Measurements from ENCODE around the gene NOD2. TPM values are rescaled to one million over a fixed set of nuclear protein-coding genes. Genes with fewer than 3 reads are reported as not detected.

Gene NOD2
- total RNA-seq, 1 donor from 2014 or later = 8.3 TPM

DNA sequence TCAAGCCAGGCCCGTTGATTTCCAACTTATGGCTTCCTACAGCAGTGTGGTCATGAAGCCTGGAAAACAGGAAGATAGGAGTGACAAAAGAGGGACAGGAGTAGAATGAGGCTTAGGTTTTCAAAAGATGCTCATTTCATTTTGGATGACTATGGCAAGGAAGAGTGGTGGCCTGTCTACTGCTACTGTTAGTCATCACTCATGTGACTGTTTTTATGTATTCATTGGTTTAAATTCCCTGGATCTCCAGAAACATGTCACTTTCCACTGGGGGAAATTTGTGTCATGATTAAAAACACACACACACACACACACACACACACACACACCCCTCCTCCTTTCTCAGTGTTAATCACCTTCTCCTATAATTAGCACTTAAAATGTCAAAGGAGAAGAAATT, 47.3 kb downstream of the NOD2 start:
- Mint-ChIP-seq H3K9me3 (peaks cover under 1% of the 10 kb centered on the region), H3K27me3 (no peaks in the 10 kb centered on the region), H3K4me3 (peak overlapping the region; percentile 86), H3K4me1 (peaks cover 57% of the 10 kb centered on the region), H3K36me3 (ENCODE audit: low read depth) (peaks cover 48% of the 10 kb centered on the region), H3K27ac (peak overlapping the region; percentile 96)
- intact Hi-C loops (cut with micrococcal nuclease) = loop anchor here (1.0 to 5.0 kb wide), 5 partner anchors 32 to 588 kb away; partner anchors contain the start of gene TENT4B
- no peak for DNase-seq

DNA sequence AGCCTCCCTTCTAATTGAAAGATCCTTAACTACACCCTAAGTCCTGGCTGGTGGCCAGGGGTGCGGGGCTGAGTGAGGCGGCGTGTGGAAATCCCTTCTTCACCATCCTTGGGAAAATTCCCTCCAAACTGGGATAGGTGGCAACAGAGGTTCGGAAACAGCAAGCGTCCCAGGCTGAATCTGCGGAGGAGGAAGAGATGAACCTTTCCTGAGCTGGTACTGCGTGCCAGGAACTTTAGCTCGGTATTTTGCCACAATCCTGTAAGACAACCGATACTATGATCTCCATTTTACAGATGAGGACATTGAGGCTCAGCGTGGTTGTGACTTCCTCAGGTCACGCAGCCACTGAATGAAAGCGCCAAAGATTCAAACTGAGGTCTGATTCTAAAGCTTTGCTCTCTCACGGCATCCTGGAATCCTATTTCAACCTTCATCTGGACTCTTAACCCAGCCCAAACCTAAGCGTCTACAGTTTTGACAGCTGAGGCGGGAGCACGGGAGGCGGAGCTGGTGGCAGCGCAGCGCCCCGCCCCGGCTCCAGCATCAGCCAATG, 47.9 kb downstream of the NOD2 start:
- H3K4me1 Mint-ChIP-seq = peaks cover 57% of the 10 kb centered on the region
- intact Hi-C loops (cut with micrococcal nuclease) = loop anchor here (1.0 to 5.0 kb wide), 5 partner anchors 33 to 589 kb away; partner anchors contain the start of gene TENT4B

DNA sequence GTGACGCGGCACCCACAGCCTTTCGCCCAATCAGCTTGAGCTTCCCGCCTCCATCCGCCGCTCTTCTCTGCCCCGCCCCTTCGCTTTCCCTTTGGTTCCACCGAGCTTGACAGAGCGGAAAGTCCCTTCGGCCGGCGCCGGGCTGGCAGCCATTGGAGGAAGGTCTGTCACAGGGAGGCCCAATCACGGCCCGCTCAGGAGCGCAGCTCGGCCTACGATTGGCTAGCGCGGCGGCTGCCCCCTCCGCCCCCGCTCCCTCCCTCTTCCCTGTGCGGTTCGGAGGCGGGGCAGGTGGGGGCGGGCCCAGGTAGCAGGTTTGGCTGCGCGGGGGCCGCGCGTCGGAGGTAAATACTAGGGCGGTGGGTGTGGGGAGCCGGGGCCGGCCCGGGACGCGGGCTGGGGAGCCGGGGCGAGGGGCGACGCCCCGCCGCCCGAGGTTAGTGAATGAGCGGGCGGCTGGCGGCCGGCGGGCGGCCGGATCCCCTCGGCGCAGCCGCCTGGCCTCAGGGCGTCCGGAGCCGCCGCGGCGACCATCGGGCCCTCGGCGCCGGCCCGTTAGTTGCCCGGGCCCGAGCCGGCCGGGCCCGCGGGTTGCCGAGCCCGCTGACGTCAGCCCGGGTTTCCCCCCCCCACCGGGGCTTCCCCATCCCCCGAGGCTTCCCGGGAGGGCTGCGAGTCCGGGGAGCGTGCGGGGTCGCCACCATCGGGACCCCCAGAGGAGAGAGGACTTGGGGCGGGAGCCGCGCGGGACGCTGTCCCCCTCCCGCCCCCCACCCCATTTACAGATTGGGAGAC, 48.6 kb downstream of the NOD2 start, which contains the start of gene CYLD:
CYLD (plus strand) TSS at position 306 of the 795 bp plus-strand sequence. CDS start 7,613 bp downstream, outside the sequence.
- no peaks in the 10 kb centered on the region for H3K27me3 Mint-ChIP-seq
- intact Hi-C loops (cut with micrococcal nuclease) = loop anchor here (1.0 to 5.0 kb wide), 5 partner anchors 33 to 590 kb away; partner anchors contain the start of gene TENT4B
- peak within 1 kb of the TSS; percentile 95 for H3K4me3 Mint-ChIP-seq
- DNase-seq = peak; percentile 100
- H3K4me1 Mint-ChIP-seq = peaks cover 51% of the 10 kb centered on the region
- peak within 1 kb of the TSS; percentile 96 for H3K27ac Mint-ChIP-seq
- H3K36me3 Mint-ChIP-seq (ENCODE audit: low read depth) = peaks cover 48% of the 10 kb centered on the region
- no peaks in the 10 kb centered on the region for H3K9me3 Mint-ChIP-seq

More for the DNA sequence above, 47.9 kb downstream of the NOD2 start:
- Mint-ChIP-seq H3K27ac (peak overlapping the region; percentile 96), H3K36me3 (ENCODE audit: low read depth) (peaks cover 50% of the 10 kb centered on the region), H3K4me3 (peak overlapping the region; percentile 86), H3K9me3 (no peaks in the 10 kb centered on the region), H3K27me3 (no peaks in the 10 kb centered on the region)
- DNase-seq = no peak

DNA sequence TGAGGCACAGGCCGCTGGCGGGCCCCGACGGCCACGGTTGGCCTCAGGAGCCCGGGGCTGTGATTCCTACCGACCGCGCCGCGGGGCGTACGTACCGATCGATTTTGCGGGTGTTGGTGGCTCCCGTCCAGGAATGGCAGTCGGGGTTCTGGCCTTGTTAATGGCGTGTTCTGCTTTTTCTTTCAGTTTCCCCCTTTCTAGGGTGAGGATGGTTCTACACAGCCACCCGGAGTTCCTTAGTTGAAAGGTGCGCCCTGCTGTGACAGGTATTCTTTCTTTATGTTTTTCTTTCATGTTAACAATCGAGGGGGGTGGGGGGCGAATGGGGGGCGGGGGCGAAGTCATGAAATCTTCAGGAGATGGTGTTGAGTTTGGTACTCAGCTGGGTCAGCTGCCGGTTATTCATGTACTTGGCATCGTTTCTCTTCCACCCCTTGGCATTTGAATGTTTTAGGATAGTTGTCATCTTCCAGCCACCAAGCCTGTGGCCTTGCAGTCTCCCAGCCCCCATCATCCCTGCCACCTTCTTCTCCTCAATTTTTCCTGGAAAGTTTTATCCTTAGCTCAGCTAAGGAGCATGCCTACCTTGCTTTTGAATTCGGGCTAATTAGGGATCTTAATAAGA, 49.3 kb downstream of the NOD2 start:
- H3K9me3 Mint-ChIP-seq = no peaks in the 10 kb centered on the region

DNA sequence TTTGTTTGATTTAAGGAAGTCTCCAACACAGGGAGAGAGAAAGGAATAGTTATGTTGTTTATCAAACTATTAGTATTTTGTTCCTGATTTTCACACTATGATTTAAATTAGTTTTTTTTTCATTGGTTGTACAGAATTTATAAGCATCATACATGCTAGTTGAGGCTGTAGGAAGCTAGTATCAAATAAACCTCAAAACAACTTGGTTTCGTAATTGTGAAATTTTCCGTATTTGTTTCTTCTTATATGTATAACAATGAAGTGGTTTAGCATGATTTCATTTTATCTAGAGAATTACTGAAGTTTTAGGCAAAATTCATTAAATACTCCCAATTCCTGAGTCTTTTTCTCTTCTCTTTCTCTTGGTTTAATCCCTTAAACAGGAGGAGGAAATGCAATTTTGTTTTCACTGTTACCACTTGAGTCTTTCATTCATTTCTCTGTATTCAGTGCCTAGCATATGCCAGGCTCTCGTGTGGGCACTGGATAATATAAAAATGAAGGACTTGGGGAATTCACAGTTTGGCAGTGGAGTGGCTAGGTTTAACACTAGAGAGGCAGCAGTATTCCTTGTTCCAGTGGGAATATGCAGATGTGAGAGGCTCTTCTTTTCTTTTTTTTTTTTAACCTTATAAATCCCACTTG, 50.3 kb downstream of the NOD2 start:
- H3K36me3 Mint-ChIP-seq (ENCODE audit: low read depth) = peaks cover 43% of the 10 kb centered on the region
- H3K27me3 Mint-ChIP-seq = no peaks in the 10 kb centered on the region
- H3K4me3 Mint-ChIP-seq = peak overlapping the region; percentile 95
- peaks cover 52% of the 10 kb centered on the region for H3K4me1 Mint-ChIP-seq
- H3K27ac Mint-ChIP-seq = peak overlapping the region; percentile 79
- intact Hi-C loops (cut with micrococcal nuclease) = loop anchor here (5.0 kb wide), 2 partner anchors 466 to 591 kb away; partner anchors contain the start of gene TENT4B
- DNase-seq = no peak
- no peaks in the 10 kb centered on the region for H3K9me3 Mint-ChIP-seq

More for the DNA sequence above, 49.3 kb downstream of the NOD2 start:
- Mint-ChIP-seq H3K36me3 (ENCODE audit: low read depth) (peaks cover 47% of the 10 kb centered on the region), H3K4me1 (peaks cover 53% of the 10 kb centered on the region), H3K4me3 (peak overlapping the region; percentile 95), H3K27ac (peak overlapping the region; percentile 79), H3K27me3 (no peaks in the 10 kb centered on the region)
- DNase-seq = peak; percentile 87
- intact Hi-C loops (cut with micrococcal nuclease) = loop anchor here (5.0 kb wide), 2 partner anchors 465 to 590 kb away; partner anchors contain the start of gene TENT4B

DNA sequence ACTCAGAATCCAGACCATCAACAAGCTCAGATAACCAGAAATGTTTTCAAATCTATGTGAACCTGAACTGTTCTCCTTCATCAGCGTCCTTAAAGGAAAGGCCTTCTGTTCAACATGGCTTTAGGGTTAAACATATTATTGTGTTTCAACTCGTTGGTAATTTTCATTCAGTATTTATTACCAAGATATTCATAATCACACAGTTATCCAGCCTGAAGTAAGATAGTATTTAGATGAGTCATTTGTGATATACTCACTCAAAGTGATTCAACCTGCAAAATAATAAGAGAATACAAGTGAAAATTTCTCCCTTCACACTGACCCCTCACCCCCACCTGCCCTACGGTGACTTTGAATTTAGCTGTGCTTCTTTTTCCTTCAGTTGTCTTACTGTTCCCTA, 51.5 kb downstream of the NOD2 start:
- intact Hi-C loops (cut with micrococcal nuclease) = loop anchor here (1.0 to 5.0 kb wide), 5 partner anchors 61 to 593 kb away; partner anchors contain the start of genes BRD7 and TENT4B
- H3K27me3 Mint-ChIP-seq = no peaks in the 10 kb centered on the region
- peaks cover 43% of the 10 kb centered on the region for H3K36me3 Mint-ChIP-seq (ENCODE audit: low read depth)

DNA sequence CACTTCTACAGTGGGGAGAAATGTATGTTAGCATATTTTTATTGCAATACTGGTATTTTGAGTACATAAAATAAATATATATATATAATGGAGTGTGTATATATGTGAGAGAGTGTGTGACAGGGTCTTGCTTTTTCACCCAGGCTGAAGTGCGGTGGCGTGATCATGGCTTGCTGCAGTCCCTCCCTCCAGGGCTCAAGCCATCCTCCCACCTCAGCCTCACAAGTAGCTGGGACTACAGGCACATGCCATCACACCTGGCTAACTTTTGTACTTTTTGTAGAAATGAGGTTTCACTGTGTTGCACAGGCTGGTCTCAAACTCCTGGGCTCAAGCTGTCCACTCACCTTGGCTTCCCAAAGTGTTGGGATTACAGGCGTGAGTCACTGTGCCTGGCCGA, 52.5 kb downstream of the NOD2 start:
- Mint-ChIP-seq H3K9me3 (no peaks in the 10 kb centered on the region), H3K27ac (peak overlapping the region; percentile 85), H3K4me1 (peaks cover 52% of the 10 kb centered on the region), H3K27me3 (no peaks in the 10 kb centered on the region), H3K36me3 (ENCODE audit: low read depth) (peaks cover 49% of the 10 kb centered on the region), H3K4me3 (peak overlapping the region; percentile 95)
- peak; percentile 66 for DNase-seq
- intact Hi-C loops (cut with micrococcal nuclease) = loop anchor here (1.0 to 5.0 kb wide), 4 partner anchors 19 to 409 kb away; partner anchors contain the start of gene BRD7

More for the DNA sequence above, 51.5 kb downstream of the NOD2 start:
- Mint-ChIP-seq H3K27ac (peak overlapping the region; percentile 79), H3K4me3 (peak overlapping the region; percentile 95), H3K9me3 (no peaks in the 10 kb centered on the region), H3K4me1 (peaks cover 54% of the 10 kb centered on the region)
- no peak for DNase-seq

DNA sequence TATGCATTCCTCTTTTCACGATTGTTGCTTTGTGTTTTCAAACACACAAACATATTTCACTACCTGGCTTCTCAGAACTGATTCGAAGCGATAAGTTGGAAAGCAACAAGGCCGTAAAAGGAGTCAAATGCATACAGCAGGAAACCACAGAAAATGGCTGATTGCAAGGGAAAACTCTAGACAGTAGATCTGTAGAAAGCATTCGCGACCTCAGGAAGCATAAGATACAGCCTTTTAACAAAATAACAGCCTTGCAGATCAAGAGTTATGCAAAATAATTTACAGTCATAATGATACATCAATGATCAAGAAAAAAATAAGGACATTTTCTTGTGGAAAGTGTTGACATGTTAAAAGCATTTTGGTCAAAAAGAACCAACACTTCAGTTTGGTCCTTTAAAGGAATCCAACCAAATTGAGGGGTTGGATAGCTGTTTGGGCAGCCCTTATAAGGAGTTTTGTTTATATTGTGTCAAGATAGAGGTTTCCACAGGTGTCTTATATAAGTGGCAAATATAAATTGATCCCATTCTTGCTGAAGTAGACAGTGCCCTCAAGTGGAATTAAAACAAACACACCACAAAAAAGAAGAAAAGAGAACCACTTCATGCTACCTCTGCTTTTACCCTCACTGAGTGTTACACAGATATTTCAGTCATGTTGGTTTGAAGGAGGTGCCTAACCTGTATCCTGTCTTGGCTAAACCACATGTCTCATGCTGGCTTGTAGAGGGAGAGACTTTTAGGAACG, 54.0 kb downstream of the NOD2 start:
- DNase-seq = peak; percentile 86
- H3K4me1 Mint-ChIP-seq = peaks cover 50% of the 10 kb centered on the region
- intact Hi-C loops (cut with micrococcal nuclease) = loop anchor here (1.0 to 5.0 kb wide), 8 partner anchors 17 to 410 kb away; partner anchors contain the start of genes BRD7, NKD1 and SNX20
- no peaks in the 10 kb centered on the region for H3K27me3 Mint-ChIP-seq
- no peaks in the 10 kb centered on the region for H3K9me3 Mint-ChIP-seq
- peak overlapping the region; percentile 80 for H3K4me3 Mint-ChIP-seq
- H3K27ac Mint-ChIP-seq = peak overlapping the region; percentile 90
- H3K36me3 Mint-ChIP-seq (ENCODE audit: low read depth) = peaks cover 56% of the 10 kb centered on the region

DNA sequence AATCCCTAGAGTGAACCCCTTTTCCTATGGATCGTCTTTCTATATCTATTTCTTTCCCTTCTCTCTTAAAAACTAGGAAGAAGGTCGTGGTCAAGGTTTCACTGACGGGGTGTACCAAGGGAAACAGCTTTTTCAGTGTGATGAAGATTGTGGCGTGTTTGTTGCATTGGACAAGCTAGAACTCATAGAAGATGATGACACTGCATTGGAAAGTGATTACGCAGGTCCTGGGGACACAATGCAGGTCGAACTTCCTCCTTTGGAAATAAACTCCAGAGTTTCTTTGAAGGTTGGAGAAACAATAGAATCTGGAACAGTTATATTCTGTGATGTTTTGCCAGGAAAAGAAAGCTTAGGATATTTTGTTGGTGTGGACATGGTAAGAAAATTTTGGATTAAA, 58.1 kb downstream of the NOD2 start:
- peak overlapping the region; percentile 52 for H3K4me3 Mint-ChIP-seq
- peaks cover 54% of the 10 kb centered on the region for H3K36me3 Mint-ChIP-seq (ENCODE audit: low read depth)
- peak overlapping the region; percentile 45 for H3K27ac Mint-ChIP-seq

DNA sequence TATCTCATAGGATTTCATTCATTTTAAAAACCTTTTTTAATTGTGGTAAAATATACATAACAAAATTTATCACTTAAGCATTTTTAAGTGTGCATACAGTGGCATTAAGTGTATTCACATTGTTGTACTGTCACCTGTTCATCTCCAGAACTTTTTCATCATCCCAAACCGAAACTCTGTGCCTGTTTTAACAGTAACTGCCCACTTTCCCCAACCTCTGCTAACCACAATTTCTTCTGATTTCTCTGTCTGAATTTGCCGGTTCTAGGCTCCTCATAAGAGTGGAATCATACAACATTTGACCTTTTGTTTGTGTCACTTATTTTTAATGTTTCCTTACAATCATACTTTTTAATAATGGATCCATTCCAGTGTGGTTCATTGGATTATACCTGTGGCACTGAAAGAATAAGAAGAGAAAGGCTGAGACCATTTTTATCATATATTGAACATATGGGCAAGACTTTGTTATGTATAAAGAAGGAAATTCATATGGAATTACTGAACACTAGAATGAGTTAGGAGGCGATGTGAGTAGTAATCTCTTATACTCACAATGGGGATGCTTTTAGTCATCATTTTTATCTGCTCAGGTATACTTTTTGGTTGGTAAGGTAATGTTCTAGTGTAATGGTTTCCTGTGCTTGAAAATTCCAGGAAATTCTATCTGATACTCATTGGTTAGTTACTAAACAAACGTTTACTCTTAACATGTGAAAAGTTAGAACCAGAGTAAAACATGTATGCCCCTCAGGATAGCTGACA, 59.2 kb downstream of the NOD2 start:
- H3K4me3 Mint-ChIP-seq = peak overlapping the region; percentile 29
- intact Hi-C loops (cut with micrococcal nuclease) = no loop called here
- H3K4me1 Mint-ChIP-seq = peaks cover 51% of the 10 kb centered on the region
- H3K36me3 Mint-ChIP-seq (ENCODE audit: low read depth) = peaks cover 54% of the 10 kb centered on the region
- no peak for DNase-seq
- H3K27me3 Mint-ChIP-seq = no peaks in the 10 kb centered on the region
- H3K9me3 Mint-ChIP-seq = no peaks in the 10 kb centered on the region
- H3K27ac Mint-ChIP-seq = peak overlapping the region; percentile 63

More for the DNA sequence above, 58.1 kb downstream of the NOD2 start:
- DNase-seq = no peak
- peaks cover 52% of the 10 kb centered on the region for H3K4me1 Mint-ChIP-seq
- no peaks in the 10 kb centered on the region for H3K9me3 Mint-ChIP-seq
- intact Hi-C loops (cut with micrococcal nuclease) = no loop called here
- H3K27me3 Mint-ChIP-seq = no peaks in the 10 kb centered on the region

DNA sequence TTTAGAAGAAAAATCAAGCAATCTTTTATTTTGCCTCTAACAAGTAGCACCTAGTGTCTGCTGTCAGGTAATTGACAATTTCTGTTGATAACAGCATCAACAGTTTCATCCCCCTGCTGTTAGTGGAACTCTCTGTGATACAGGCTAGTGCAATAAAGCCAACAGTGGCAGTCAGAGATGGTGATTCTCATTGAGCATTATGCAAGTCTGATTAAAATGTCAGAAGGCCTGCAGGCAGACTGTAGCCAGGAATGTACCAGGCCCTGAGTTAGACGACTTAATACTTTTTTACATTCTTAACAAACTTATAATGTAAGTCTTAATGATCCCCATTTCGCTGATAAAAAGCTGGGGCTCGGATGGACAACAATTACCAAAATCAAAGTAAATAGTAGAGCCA, 63.1 kb downstream of the NOD2 start:
- no peak for DNase-seq
- peaks cover 61% of the 10 kb centered on the region for H3K36me3 Mint-ChIP-seq (ENCODE audit: low read depth)
- no peak overlapping the region for H3K27ac Mint-ChIP-seq
- peaks cover 52% of the 10 kb centered on the region for H3K4me1 Mint-ChIP-seq
- H3K4me3 Mint-ChIP-seq = peak overlapping the region; percentile 3
- intact Hi-C loops (cut with micrococcal nuclease) = no loop called here
- H3K9me3 Mint-ChIP-seq = no peaks in the 10 kb centered on the region
- no peaks in the 10 kb centered on the region for H3K27me3 Mint-ChIP-seq

DNA sequence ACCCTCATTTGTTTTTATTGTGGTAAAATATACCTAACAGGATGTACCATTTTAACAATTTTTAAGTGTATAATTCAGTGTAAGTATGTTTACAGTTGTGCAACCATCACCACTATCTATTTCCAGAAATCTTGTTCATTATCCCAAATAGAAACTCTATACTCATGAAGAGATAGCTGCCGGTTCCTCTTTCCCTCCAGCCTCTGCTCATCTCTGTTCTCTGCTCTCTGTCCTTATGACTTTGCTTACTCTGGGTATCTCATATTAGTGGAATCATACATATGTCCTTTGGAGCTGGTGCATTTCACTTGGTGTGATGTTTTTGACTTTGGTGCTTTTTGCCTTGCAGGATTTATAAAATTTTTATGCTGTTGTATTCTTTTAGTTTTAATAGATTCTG, 67.9 kb downstream of the NOD2 start:
- peaks cover 61% of the 10 kb centered on the region for H3K4me1 Mint-ChIP-seq
- peaks cover 74% of the 10 kb centered on the region for H3K36me3 Mint-ChIP-seq (ENCODE audit: low read depth)
- intact Hi-C loops (cut with micrococcal nuclease) = no loop called here
- no peak for DNase-seq
- no peak overlapping the region for H3K4me3 Mint-ChIP-seq
- no peaks in the 10 kb centered on the region for H3K27me3 Mint-ChIP-seq
- H3K27ac Mint-ChIP-seq = no peak overlapping the region
- peaks cover under 1% of the 10 kb centered on the region for H3K9me3 Mint-ChIP-seq
